ENCODE data around the gene LZIC.

The LZIC gene

GRCh38 chr1:9912264-9912936, 30.8 kb downstream of the LZIC start:
- H3K4me3 ChIP-seq (ENCODE audit: low read depth, low read length): no peak overlapping the region
- TF ChIP-seq CTCF (IDR thresholded peaks at IDR 0.05; ENCODE audit: insufficient read depth, low read depth, low read length, missing control alignments): no peak
- DNase-seq (ENCODE audit: low read depth): no peak

GRCh38 chr1:9910423-9911178, 32.6 kb downstream of the LZIC start:
- DNase-seq (ENCODE audit: low read depth): peak; percentile 100
- H3K4me3 ChIP-seq (ENCODE audit: low read depth, low read length): peak overlapping the region; percentile 84
- TF ChIP-seq CTCF (IDR thresholded peaks at IDR 0.05; ENCODE audit: insufficient read depth, low read depth, low read length, missing control alignments): no peak

GRCh38 chr1:9910076-9910422, 33.1 kb downstream of the LZIC start, which contains the start of gene CTNNBIP1:
CTNNBIP1 (minus strand) TSS chr1:9910269; CDS start chr1:9872064, 38,205 bp downstream.
- TF ChIP-seq CTCF (IDR thresholded peaks at IDR 0.05; ENCODE audit: insufficient read depth, low read depth, low read length, missing control alignments): no peak
- H3K4me3 ChIP-seq (ENCODE audit: low read depth, low read length): peak within 1 kb of the TSS; percentile 84
- no peak for DNase-seq (ENCODE audit: low read depth)

- DNase-seq (ENCODE audit: low read depth): peak; percentile 59
- TF ChIP-seq CTCF (IDR thresholded peaks at IDR 0.05; ENCODE audit: insufficient read depth, low read depth, low read length, missing control alignments): no peak
- H3K4me3 ChIP-seq (ENCODE audit: low read depth, low read length): peak overlapping the region; percentile 83
Measured at GRCh38 chr1:9909234-9910046, 33.8 kb downstream of the LZIC start.

- no peak for TF ChIP-seq CTCF (IDR thresholded peaks at IDR 0.05; ENCODE audit: insufficient read depth, low read depth, low read length, missing control alignments)
- H3K4me3 ChIP-seq (ENCODE audit: low read depth, low read length): peak overlapping the region; percentile 83
- no peak for DNase-seq (ENCODE audit: low read depth)
Measured at GRCh38 chr1:9908871-9909233, 34.3 kb downstream of the LZIC start.

GRCh38 chr1:9907441-9907840, 35.8 kb downstream of the LZIC start:
- H3K4me3 ChIP-seq (ENCODE audit: low read depth, low read length): no peak overlapping the region
- DNase-seq (ENCODE audit: low read depth): no peak
- no peak for TF ChIP-seq CTCF (IDR thresholded peaks at IDR 0.05; ENCODE audit: insufficient read depth, low read depth, low read length, missing control alignments)
